ENCODE data around the gene ARHGAP5.
A peak's percentile ranks its signal among the peaks of the same experiment; 100 is the strongest.

The ARHGAP5 gene

DNA sequence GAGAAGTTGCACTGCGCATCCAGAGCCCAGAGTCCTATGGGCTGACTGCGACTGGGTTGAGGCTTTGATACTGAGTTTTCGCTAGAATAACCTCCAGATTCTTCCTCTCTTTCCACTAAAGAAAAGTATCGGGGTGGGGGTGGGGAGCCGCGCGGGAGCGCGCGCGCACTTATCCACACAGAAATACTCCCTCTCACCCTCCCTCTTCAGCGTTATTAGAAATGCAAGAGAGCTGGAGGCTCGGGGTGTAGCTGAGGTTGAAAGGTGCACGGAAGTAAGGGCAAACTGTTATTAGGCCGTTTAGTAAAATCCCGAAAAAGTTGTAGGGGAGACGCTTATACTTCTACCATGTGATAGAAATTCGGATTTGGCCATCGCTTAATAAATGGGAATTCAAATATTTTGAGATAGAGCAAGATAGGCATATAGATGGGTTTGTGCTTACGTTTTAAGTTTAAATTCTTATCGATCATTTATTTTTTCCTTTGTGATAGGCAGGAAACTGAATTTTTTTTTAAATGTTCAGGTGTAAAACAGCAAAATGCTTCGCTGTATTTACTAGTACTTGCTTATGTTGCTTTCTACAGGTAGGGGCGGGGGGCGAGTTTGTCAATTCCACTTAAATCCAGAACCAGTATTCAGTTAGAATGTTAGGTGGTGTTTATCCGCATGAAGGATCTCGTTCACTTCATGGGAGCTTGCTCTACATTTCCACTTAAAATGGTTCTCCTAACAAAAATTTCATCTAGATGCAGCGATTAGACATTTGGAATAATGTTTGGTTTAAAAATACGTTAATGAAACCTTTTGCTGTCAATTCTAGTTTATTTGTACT is 1.1 kb downstream of the ARHGAP5 start:
- DNase-seq = peak; percentile 82

DNA sequence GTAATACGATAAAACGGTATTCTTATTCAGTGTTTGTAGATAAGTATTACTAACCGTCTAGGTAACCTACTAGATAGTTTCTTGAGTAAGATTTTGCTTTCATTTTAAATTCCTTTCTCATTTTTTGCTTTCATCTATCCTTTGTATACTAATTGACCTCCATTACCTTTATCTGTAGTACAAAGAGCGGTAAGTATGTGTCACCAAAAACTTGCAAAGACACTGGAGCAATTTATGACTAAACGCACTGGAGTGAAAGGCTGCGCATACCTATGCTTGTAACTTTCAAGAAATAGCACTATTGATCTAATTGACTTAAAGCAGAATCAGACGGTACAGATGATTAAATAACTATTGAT is 1.7 kb downstream of the ARHGAP5 start:
- no peak for DNase-seq

DNA sequence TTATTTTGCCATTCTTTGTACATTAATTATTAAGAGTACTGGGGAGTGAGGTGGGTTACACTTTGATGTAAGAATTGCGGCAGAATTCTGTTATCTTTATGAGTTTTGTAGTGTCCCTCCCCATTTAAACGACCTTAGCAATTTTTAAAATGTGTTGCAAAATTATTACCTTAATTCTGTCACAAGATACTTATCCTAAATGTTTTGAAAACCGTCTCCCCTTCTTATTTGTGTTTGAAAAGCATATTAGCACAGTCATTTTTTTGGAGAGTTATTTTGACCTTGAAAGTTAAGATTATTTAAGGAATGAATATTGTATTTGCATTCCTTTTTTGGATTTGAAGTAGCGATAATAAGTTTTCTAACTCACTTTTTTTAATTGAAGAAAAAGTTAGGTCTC is 2.2 kb downstream of the ARHGAP5 start:
- DNase-seq = no peak

DNA sequence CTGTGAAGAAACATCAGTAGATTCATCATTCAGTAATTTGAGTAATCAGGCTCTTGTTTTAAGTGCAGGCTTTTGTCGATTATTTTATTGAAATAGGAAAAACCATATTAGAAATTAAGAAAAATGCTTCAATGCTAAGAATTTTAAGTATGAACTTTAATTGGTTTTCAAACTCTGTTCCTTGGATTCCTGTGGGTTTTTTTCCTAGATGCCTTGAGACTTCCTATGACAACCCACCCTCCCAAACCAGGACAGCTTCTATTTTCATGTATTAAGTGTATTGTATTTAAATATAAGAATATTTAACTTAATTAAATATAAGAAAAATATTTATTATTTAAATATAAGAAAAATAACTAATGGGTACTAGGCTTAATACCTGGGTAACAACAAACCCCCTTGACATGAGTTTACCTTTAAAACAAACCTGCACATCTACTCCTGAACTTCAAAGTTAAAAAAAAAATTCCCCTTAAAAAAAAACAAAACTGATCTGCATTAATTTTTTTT is 3.0 kb downstream of the ARHGAP5 start:
- DNase-seq = no peak

DNA sequence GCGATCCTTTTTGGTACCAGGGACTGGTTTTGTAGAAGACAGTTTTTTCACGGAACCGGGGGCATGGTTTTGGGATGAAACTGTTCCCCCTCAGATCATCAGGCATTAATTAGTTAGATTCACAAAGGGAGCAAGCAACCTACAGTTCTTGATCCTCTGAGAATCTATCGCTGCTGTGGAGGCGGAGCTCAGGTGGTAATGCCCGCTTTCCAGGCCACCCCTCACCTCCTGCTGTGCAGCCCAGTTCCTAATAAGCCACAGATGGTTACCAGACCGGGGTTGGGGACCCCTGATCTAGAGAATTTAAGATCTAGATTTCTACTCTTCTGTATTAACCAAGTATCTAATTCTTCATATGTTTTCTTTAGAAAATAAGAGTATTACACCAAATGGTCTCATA is 4.8 kb downstream of the ARHGAP5 start:
- no peak for DNase-seq

DNA sequence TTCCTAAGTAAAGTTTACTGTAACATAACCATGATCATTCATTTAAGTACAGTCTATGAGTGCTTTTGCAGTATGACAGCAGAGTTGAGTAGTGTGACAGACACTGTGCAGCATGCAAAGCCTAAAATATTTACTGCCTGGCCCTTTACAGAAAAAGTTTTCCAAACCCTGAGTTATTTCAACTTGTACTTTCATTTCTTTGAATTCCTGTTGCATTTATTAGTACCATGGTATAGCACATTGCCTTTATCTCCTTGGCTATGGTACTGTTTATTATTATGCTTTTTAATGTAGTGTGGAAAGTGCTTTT is 6.2 kb downstream of the ARHGAP5 start:
- DNase-seq = no peak

DNA sequence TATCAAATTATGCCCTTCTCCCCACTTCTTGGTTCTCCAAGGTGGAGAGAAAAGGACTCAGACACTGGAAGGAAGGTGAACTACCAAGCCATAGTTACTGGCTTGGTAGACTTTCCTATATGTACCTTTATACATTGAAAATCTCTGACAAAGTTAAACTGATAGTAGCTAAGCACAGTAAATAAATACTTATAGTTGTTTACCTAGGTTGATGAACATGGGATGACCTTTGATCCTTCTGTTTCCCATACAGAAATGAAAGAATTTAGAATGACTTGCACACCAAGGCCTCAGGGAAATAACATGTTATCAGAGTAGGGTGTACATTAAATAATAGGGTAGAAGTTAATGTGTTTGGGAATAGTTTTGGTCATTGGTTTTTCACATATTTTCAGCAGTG is 6.7 kb downstream of the ARHGAP5 start:
- DNase-seq = no peak

DNA sequence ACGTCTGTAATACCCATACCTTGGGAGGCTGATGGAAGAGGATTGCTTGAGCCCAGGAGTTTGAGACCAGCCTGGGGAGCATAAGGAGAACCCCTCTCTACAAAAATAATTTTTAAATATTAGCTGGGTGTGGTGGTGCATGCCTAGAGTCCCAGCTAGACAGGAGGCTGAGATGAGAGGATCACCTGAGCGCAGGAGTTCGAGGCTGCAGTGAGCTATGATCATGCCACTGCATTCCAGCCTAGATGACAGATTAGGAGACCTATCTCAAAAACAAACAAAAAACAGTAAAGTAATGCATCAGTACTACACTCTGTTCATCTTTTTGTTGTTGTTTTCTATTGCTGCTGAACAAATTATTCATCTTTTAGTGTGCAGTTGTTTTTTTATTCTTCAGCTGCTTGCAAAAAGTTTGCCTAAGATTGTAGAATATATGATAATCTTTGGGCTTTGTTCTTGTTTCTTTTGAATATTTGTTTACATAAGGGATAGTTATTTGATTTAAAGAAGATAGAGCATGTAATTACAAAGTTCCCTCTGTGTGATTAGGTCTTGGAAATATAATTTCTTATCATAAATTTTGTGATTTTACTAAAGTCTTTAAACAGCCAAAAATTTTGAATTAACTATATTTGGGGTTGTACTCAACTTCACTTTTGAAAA is 8.2 kb downstream of the ARHGAP5 start:
- DNase-seq = no peak

DNA sequence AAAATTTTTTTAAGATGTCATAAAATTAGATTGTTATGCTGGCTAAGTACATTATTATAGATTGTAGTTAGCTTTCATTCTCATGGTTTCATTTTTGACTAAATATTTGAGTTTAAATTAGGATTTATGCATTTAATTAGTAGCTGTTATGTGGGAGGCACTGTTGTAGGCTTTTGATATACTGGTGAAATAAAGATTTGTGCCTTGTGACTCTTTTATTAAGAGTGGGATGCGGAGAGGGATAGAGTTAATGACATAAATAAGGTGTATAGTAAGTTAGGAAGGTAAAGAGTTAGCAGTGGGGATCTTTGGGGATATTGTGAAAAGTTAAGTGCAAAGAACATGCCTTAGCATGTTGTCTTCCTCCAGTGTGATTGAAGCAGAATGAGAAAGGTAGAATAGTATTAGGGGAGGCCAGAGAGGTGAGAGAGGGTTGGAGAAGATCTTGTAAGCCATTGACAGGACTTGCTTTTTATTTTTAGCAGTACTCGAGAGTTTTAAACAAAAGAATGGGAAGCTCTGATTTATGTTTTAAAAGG is 8.8 kb downstream of the ARHGAP5 start:
- no peak for DNase-seq

DNA sequence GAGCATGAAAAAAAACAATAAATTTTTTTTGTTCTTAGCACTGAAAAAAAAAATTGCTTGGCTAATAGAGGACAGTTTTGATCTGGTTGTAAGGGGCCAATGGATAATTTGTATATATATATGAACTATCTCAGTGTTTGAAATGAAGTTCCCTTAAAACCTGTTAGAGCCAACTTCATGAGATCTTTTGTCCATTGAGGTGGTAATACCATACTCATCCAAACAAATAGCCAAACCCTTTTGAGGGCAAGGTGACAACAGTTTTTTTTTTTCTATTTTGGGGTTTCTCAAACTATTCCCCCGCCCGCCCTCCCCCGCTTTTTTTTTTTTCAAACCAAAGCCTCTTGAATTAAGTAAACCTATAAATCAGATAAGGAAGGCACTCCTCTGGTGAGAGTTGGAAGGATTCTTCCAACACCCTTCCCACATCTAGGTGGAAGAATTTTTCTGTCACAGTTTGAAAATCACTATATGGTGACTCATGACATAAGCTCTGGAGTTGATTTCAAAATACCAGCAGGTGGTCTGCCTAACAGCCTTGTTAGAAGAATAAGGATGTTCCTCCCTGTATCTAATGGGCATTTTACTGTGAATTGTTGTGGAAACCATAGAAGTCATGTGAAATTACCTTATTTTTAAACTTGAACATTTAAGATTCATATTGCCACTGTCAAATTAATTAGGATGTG is 10.2 kb downstream of the ARHGAP5 start:
- no peak for DNase-seq

DNA sequence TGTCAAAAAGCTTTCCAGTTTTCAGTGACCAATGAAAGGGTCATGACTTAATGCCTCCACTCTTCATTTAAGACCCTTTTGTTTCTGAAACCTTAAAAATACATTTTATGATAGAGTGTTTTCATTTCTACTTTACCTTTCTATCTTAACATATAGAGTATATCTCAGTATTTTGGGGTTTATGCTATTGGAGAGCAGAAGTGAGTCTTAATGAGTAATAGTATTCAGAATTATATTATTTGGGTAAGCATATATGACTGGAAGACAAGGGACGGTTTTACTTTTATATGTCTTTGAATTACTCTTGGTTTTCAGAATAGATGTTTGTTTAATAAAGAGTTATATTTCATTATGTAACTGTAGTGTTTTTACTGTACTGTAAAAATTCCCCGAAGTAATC is 10.8 kb downstream of the ARHGAP5 start:
- DNase-seq = no peak

DNA sequence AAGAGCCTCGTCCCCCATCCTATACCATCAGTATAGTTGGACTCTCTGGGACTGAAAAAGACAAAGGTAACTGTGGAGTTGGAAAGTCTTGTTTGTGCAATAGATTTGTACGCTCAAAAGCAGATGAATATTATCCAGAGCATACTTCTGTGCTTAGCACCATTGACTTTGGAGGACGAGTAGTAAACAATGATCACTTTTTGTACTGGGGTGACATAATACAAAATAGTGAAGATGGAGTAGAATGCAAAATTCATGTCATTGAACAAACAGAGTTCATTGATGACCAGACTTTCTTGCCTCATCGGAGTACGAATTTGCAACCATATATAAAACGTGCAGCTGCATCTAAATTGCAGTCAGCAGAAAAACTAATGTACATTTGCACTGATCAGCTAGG is 13.6 kb downstream of the ARHGAP5 start:
- peak; percentile 21 for DNase-seq

DNA sequence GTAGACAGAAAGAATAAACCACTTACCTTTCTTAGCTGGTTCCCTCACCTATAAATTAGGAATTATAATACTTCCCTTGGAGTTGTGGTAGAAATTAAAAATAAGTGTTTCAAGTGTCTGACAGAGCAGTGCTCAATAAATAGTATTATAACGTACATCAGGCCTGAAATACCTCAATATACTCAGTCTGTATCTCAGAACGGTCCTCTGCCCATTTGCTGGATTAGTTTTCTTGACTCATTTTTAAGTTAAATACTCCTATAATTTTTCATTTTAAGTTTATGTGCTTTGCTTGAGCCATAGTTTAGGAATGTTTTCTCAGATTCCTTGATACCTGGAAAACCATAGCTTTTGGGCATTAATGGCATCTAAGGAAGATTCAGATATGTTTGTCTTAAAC is 22.4 kb downstream of the ARHGAP5 start:
- no peak for DNase-seq

DNA sequence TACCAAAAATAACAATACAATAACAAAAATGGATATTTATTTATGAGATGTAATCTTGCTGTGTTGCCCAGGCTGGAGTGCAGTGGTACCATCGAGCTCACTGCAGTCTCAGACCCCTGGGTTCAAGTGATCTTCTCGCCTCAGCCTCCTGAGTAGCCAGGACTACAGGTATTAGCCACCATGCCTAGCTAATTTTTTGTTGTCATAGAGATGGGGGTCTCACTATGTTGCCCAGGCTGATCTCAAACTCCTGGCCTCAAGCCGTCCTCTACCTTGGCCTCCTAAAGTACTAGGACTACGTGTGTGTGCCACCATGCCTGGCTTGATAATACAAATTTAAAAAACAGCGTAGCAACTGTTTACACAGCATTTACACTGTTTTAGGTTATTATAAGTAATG is 23.1 kb downstream of the ARHGAP5 start:
- no peak for DNase-seq

DNA sequence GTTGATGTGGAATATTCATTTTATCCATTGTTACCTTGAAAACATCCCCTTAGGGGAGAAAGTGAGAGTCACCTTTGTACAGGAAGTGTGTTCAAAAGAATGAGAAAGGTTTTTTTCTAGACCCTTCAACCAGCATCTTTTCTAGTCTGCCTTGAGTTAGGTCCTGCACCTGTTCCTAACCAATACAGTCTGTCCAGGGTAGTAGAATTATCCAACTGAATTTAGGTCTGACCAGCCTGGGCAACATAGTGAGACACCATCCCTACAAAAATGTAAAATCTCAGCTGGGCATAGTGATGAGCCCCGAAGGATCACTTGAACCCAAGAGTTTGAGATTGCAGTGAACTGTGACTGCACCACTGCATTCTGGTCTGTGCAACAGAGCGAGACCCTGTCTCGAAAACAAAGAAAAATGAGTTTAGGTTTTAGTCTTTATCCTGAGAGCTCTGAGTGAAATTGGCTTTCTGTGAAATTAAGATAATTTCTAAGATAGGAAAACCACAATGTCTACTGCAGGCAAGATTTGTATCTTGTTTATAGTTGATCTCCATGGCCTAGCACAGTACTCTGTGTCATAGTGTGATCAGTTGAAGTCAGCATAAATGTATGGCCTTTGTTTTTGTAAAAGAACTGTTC is 25.2 kb downstream of the ARHGAP5 start:
- DNase-seq = no peak

DNA sequence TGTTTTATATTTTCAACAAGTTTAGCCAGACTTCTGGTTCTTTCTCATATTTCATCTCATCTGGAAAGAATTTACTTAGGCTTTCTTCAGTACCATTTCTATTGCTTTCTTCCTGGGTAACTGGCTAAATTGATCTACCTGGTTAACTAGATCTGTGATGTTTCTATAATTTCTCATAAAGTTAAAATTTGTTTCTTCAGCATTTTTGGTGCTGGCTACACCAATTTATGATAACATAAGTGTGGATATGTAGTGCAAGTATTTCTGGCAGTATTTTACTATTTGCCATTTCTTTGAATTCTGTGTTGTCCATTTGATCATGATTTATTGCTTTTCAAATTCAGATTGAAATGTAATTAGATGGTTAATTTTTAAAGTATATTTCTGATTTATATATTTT is 25.9 kb downstream of the ARHGAP5 start:
- no peak for DNase-seq

DNA sequence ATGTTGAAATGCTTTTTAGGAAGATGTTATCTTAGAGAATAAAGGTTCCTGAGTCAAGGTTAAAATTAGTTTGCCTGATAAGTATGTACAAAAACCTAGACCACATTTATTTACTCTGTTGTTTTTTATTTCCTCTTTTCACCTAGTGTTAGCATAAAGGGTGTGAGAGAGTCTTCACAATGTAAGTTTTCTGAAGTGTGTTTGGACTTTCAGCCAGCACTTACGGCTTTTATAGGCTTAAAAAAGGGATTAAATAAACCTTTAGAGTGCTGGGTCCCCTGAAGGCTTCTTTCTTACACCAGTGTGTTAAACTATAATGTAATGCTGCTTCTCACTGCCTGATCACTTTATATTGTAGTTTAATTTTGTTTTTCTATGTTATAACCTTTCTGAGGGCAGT is 27.2 kb downstream of the ARHGAP5 start:
- DNase-seq = no peak

DNA sequence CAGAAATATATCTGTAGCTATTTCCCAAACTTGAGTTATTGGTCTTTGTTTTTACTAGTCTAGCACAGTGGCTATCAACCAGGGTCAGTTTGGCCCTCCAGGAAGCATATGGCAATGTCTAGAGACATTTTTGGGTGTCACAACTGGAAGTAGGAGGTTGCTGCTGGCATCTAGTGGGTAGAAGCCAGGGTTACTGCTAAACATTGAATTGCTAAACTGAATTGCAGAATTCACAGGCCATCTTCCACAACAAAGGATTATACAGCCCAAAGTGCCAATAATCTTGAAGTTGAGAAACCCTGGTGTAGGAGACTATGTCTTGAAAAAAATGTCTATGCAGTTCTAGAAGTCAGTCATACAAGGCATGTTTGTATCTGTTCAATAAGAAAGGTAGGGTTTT is 27.7 kb downstream of the ARHGAP5 start:
- DNase-seq = no peak

DNA sequence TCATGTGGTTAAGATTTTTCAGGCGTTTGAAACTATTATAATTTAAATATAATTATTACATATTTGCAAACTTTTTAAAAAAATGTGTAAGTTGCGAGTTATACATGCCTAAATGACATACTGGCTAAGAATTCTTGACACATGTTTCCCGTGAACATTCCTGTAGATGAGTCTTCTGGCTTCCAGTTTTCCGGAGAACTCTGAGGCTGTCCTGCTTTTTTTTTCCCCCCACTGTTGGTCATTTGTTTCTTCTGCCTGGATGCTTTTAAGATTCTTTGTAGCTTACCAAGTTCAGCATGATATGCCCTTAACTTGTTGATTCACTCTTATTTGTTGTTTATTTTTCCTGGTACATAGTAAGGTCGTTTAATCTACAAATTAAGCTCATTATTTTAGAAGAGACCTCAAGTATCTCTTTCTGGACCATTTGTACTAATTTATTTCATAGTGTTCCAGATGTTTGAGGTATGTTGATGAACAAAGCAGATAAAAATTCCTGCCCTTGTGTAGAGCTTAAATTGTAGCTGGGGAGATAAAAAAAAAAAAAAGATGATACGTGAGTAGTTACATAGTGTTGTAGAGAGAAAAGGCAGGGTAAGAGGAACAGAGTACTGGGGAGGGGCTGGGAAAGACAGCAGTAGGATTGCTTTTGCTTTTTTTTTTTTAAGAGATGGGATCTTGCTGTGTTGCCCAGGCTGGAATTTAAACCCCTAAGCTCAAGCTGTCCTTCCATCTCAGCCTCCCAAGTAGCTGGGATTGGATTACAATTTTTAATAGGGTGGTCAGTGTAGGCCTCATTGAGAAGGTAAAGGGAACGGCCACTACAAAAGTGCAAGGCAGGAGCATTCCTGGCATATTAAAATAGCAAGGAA is 32.8 kb downstream of the ARHGAP5 start:
- DNase-seq = no peak

DNA sequence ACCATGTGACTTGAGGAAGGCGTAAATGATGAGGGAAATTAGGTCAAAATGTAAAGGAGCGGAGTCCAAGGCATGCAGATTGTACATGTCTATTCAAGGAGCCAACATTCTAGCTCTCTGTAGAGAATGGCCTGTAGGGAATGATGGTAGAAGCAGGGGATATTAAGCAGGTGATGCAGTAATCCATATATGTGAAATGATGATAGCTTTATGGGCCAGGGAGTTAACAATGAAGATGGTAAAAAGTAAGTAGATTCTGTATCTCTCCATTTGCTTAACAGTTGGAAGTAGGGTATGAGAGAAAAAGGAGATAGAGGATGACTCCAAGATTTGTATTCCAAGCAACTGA is 33.4 kb downstream of the ARHGAP5 start:
- DNase-seq = no peak

DNA sequence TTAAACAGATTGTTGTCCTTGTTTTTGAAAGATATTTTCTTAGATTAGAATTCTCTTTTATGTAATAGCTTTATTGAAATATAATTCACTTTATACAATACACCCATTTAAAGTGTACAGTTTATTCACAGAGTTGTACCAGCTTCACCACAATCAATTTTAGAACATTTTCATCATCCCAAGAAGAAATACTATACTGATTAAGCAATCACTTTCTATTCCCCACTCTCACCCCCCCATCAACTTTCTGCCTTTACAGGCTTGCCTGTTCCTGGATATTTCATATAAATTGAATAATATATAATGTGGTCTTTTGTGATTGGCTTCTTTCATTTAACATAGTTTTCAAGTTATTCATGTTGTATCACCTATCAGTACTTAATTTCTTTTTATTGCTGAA is 44.4 kb downstream of the ARHGAP5 start:
- no peak for DNase-seq

DNA sequence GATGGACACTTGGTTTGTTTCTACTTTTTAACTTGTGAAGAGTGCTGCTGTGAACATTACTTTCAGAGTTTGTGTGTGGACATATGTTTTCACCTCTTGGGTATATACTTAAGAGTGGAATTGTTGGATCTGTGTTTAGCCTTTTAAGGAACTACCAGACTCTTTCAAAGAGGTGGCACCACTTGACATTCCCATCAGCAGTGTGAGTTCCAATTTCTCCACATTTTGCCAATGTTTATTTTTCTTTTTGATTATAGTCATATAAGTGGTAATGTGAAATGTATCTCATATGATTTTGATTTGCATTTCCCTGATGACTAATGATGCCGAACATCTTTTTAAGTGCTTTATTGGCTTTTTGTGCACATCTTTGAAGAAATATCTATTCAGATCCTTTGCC is 44.8 kb downstream of the ARHGAP5 start:
- DNase-seq = no peak
